HG02571 (cell line): ENCODE data around the gene TOR1A.
A peak's percentile ranks its signal among the peaks of the same experiment; 100 is the strongest.

Source experiments
- ATAC-seq: cut with Tn5 transposase; IDR thresholded peaks from one replicate; pipeline ENCODE4 v1.9.1; 2021; ENCODE audit warnings: mild to moderate bottlenecking, moderate library complexity; ENCODE audit not compliant: unreplicated experiment

TOR1A gene

DNA sequence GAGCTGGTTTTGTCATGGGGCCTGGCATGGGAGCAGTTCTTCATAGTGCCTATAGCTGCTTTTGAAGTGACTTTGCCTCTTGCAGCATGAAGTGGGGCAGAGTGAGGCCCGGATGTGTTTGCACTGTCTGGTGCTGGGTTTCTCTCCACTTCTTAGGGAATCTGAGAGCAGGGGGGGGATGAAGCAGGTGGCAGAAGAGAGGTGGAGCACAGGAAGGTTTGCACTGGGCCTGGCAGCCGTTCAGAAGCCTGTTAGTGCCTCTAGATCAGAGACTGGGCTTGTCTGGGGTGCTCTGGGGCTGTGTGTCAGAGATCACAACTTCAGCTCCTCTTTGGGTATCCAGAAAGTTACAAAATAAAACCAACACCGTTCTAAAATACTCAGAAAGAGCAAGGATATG, 29.7 kb upstream of the TOR1A start:
- no peak for ATAC-seq

- ATAC-seq, result no peak
These were observed 28.6 kb upstream of the TOR1A start for GRCh38 chr9:129852579-129852978.

- ATAC-seq, result no peak
These were observed 27.9 kb upstream of the TOR1A start for GRCh38 chr9:129851821-129852220.

GRCh38 chr9:129850821-129851550, 27.1 kb upstream of the TOR1A start:
- no peak for ATAC-seq

- no peak for ATAC-seq
These were observed 26.0 kb upstream of the TOR1A start for GRCh38 chr9:129849901-129850300.

- ATAC-seq, result no peak
These were observed 24.9 kb upstream of the TOR1A start for GRCh38 chr9:129848712-129849441.

DNA sequence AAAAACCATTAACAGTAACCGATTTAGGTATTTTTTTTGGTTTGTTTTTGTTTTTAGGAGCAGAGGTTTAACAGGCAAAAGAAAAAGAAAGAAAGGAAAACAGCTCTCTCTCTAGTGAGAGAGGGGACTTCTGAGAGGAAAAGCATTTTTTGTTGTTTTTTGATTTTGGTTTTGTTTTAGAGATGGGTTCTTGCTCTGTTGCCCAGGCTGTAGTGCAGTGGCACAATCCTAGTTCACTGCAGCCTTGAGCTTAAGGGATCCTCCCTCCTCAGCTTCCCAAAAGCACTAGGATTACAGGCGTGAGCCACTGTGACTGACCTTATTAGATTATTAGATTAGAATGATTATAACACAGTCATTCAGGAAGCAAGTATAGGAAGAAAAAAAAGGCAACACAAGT, 21.4 kb upstream of the TOR1A start:
- ATAC-seq, result no peak

- no peak for ATAC-seq
These were observed 17.1 kb upstream of the TOR1A start for GRCh38 chr9:129841071-129841470.

- no peak for ATAC-seq
These were observed 16.1 kb upstream of the TOR1A start for GRCh38 chr9:129840034-129840433.

DNA sequence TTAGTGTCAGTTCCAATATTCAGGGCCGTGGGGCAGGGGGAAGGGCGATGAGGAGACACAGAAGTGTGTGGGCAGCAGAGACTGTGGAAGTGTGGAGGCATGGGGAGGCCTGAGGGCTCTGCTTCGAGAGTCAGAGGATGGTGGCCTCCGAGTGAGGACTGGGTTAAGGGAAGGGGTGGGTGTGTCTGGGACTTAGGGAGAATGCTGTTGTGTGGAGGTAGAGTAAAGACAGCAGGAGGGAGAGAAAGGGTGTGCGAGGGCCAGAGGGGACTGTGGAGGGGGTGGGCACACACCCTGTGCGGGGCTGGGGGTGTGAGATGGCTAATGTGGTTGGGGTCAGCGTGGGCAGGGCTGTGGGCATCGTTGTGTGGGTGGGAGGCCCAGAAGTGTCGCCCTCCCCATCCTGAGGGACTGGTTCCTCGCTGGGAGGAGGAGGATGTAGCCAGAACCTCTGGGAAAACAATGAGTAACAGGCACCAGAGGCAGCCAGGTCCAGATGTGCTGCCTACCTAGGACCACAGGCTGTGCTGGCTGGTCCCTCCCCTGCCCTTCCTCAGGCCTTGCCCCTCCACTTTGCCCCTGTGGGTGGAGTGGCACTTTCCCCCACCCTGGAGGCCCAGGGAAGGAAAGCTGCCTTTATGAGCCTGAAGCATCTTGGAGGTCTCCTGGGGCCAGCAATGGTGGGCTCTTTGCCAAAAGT, 15.5 kb upstream of the TOR1A start:
- ATAC-seq, result no peak

GRCh38 chr9:129838707-129839259, 14.8 kb upstream of the TOR1A start:
- ATAC-seq, result no peak

DNA sequence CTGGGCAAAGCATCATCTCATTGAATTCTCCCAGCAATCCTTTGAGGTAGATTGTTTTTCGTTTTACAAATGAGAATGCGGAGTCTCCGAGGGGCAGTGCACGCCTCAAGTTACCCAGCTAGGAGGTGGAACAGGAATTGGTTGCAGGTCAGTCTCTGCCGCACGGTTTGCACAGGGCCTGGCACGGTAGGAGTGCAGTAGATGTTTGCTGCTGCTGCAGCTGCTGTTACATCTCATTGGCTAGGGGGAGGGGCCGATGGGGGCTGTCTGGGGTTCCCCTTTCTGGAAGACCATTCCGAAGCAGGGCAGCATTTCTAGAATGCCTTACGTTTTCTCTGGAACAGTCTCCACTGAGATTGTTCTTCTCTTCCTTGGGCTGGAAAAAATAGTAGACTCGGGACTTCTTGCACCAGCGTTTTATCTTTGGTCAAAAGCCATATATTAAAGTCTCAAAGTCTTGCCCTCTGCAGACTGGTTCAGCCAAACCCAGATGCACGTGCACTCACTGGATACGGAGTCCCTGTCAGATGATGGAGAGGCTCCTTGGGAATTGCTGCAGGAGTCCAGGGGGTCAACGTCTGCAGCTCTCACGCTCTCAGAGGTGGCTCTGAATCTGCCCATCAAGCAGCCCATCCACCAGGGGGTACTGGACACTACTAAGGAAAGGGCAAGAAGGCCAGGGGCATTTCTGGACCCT, 12.5 kb upstream of the TOR1A start:
- no peak for ATAC-seq

DNA sequence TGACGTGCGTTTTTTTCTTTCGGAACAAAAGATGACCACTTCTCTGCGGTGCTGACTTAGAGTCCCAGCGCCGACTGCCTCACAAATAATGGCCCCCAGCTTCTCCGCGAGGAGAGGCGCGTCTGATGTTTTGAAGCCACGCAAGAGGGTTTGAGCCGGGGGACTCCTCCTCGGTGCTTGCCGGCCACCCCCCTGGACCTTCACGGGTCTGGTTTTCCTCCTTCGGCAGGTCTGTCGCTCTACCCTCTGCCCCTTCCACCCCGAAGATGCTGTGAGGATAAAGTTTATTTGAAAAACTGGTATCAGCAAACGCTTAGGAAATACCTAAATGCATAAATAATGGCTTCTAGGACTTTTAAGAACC, 11.9 kb upstream of the TOR1A start:
- ATAC-seq, result no peak

DNA sequence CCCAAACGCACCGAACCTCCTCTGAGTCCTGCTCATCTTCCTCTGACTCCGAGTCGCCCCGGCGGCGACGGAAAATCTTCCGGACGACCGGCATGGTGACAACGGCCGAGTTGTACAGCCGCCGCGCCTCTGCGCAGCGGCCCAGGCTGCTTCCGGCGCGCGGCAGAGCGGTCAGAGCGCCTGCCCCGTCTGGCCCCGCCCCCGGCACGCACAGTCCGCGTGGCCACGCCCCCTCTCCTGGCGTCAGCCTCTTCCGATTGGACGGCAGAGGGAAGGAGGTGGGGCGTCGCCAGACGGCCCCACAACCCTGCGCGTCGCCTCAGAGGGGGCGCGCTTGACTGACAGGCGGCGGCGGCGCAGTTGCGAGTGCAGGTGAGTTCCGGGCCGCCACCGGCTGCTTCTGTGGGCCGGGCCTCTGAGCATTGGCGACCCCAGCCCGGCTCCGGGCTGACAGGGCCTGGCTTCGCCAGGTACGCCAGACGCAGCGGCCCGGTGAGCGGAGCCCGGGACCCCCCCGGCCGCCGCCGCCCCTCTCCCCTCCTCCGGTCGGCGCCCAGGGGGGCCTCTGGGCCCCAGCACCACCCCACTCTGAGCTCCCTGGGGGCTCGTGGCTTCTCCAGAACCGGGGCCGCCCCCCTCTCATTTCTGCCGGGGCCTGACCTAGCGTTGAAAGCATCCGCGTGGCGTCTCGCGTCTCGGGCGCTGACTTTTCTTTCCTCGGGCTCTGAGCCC, 11.4 kb upstream of the TOR1A start, which contains the start of the genes C9orf78 and USP20:
Gene C9orf78 (minus strand): TSS at position 148 of the 732 bp plus-strand sequence. CDS start 54 bp downstream, at position 94.
Gene USP20 (plus strand): TSS at position 331 of the 732 bp plus-strand sequence. CDS start 17,098 bp downstream, outside the sequence.
- ATAC-seq, result peak; percentile 86

DNA sequence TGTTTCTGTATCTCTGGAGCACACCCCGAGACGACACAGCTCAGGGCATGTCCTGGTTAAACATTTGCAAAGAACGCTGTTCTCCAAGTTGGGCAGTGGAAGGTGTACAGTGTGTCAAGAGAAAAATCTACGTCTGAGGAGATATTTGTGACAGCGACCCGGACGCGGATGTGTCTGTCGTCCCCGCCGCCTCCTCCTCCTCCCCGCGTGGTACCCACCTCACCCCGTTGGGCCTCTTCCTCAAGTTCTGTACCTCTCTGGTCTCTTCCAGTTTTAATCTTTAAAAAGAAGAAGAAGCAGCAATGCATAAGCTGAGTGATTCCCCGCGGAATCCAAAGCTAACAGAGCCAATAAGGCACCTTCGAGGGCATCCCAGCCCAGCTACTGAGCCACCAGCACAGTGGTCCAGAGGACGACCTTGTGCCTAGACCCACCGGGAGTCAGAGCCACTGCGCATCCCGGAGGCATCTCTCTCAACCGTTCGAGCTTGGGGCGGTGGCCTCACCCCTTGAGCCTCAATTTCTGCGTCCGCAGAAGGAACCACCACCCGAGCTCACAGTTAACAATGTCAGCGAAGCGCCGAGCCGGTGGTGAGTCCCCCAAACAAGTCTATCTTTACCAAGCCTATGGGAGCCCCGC, 10.7 kb upstream of the TOR1A start:
- ATAC-seq, result peak; percentile 19

DNA sequence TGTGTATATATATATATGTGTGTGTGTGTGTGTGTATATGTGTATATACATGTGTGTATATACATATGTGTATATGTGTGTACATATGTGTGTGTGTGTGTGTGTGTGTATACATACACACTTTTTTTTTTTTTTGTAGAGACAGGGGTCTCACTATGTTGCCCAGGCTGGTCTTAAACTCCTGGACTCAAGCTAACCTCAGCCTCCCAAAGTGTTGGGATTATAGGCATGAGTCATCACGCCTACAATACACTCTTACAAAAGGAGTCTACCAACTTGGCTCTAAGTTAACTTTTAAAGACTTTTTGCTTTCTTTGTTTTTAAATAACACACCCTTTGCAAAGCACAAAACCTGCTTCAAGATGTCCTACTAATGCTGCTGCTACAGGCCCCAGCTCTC, 9.0 kb upstream of the TOR1A start:
- no peak for ATAC-seq

DNA sequence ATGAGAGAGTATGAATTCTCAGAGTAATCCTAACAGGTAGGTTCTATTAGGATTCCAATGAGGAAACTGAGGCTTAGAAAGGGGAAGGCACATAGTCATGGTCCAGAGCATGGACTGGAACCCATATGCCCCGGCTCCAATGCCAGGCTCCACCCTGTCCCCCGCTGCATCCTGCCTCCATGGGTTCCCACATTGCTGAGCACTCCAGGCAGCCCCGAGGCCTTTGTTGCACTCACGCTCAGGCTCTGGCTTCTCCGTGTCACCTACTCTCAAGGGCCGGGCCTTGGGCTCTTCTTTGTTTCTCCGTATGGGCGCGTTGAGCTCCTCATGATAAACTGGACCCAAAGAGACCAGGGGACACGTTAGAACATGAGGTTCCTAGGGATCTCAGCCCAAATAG, 5.0 kb upstream of the TOR1A start:
- no peak for ATAC-seq

DNA sequence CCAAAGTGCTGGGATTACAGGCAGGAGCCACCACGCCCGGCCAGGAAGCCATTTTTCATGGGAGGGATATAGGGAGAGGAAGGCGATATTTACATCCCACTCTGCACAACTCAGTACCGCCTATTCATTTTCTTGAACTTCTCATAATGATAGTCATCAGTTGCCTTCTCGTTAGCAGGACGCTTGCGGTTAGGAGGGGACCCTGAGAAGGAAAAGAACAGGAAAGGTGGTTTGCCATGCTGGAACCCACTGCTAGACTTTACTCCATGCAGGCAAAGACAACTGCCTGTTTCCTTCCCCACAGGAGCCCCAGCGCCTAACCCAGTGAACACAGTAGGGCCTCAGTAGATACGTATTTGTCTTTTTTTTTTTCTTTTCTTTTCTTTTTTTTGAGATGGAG, 4.1 kb upstream of the TOR1A start:
- no peak for ATAC-seq

DNA sequence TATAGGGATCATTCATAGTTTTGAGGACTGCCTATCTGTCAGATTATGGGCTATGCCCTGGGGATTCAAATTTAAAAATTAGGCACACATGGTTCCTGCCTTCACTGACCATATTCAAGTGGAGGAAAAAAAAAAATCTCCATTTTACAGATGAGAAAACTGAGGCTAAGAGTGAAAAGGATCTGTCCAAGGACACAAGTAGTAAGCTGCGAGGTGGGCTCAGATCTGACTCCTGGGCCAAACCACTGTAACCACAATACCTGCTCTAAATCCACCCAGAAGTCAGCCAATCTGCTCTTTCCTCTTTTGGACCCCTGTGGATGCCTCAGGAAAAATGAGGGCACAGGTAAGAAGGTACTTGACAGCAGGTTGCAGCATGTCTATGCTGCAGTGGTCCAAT, 2.8 kb upstream of the TOR1A start:
- ATAC-seq, result no peak

GRCh38 chr9:129826344-129826743, 2.4 kb upstream of the TOR1A start:
- no peak for ATAC-seq
